ENCODE measurements around the gene MRTO4. TPM values are rescaled to one million over a fixed set of nuclear protein-coding genes. Genes with fewer than 3 reads are reported as not detected.

MRTO4 gene
- total and polyA plus RNA-seq, 9 of the 15 experiments (the other 6 are each of a cell fraction or from before 2014, with no cell fraction given) = 62.0 to 173 (median 146) TPM

DNA sequence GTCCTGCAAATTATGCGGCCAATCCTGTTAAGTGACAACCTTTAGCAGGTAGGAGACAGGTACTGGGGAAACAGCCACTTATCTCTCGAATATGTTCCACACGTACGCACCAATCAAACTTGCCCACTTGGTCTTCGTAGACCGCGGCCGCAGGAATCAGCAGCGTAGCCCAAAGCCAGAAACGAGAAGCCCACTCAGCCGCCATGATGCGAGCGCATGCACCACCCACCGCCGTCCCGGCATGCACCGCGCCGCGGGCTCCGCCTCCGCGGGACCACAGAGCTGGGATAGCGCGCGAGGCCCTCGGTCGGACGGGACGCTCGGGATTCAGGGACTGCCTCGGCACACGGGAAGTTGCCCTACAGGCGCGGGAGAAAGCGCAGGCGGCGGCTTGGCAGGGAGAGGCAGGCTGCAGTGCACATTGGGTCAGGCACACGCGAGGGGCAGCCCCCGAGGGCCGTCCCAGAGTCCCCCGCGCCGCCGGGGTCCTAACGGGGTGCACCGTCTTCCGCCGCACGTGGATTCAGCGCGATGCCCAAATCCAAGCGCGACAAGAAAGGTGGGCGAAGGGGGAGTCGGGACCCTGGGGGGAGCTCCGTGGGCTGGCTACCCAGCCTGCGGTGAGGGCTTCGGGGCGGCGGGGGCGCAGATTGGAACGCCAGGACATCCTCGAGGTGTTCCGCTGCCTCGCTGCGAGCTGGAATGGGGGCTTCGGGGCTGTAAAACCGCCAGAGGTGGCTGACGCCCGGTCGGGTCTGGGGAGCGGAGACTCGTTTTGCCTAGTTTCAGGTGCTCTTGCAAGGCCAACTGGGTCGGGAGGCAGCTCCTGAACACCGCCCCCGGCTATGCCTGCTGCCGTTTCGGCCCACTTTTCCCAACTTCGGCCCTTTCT is at the start of gene MRTO4, which contains the start of gene EMC1 (continued):
- peak; percentile 98 for TF ChIP-seq L3MBTL2 (IDR thresholded peaks at IDR 0.05)
- TF ChIP-seq EP300 (IDR thresholded peaks at IDR 0.05; ENCODE audit: low read length) = no peak; the same call in 1 of the 2 replicates
- TF ChIP-seq, protein P1, sequence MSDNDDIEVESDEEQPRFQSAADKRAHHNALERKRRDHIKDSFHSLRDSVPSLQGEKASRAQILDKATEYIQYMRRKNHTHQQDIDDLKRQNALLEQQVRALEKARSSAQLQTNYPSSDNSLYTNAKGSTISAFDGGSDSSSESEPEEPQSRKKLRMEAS (CRISPR knock-in tag; IDR thresholded peaks at IDR 0.05) = peak; percentile 96
- no peak for TF ChIP-seq NFXL1 (CRISPR knock-in tag; IDR thresholded peaks at IDR 0.05)
- TF ChIP-seq TAF1 (IDR thresholded peaks at IDR 0.05; ENCODE audit: control insufficient read depth, extremely low read depth, insufficient read depth, low read length, severe bottlenecking) = peak; percentile 97
- no peak for TF ChIP-seq RBM39 (optimal IDR thresholded peaks at IDR 0.05; ENCODE audit: low read depth, low read length)
- peak; percentile 46 to 71; a peak in 1 of 4 replicates for TF ChIP-seq FOXK2 (conservative IDR thresholded peaks at IDR 0.05 in 1 of 2, IDR thresholded peaks at IDR 0.05 in 1 of 2; ENCODE audit: low read depth in 2 of 2)
- TF ChIP-seq SMAD4 (CRISPR knock-in tag; conservative IDR thresholded peaks at IDR 0.05) = peak; percentile 81
- TF ChIP-seq, protein P2, sequence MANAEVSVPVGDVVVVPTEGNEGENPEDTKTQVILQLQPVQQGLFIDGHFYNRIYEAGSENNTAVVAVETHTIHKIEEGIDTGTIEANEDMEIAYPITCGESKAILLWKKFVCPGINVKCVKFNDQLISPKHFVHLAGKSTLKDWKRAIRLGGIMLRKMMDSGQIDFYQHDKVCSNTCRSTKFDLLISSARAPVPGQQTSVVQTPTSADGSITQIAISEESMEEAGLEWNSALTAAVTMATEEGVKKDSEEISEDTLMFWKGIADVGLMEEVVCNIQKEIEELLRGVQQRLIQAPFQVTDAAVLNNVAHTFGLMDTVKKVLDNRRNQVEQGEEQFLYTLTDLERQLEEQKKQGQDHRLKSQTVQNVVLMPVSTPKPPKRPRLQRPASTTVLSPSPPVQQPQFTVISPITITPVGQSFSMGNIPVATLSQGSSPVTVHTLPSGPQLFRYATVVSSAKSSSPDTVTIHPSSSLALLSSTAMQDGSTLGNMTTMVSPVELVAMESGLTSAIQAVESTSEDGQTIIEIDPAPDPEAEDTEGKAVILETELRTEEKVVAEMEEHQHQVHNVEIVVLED (CRISPR knock-in tag; IDR thresholded peaks at IDR 0.05) = peak; percentile 74
- no peak for TF ChIP-seq ZFP30 (CRISPR knock-in tag; IDR thresholded peaks at IDR 0.05; ENCODE audit: borderline replicate concordance)
- TF ChIP-seq ZBTB17 (CRISPR knock-in tag; IDR thresholded peaks at IDR 0.05) = peak; percentile 90
- TF ChIP-seq ESRRB (CRISPR knock-in tag; IDR thresholded peaks at IDR 0.05; ENCODE audit: borderline replicate concordance) = no peak
- TF ChIP-seq, protein P3, sequence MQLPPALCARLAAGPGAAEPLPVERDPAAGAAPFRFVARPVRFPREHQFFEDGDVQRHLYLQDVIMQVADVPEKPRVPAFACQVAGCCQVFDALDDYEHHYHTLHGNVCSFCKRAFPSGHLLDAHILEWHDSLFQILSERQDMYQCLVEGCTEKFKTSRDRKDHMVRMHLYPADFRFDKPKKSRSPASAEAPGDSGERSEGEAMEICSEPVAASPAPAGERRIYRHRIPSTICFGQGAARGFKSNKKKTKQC (CRISPR knock-in tag; IDR thresholded peaks at IDR 0.05) = peak; percentile 84
- TF ChIP-seq KDM1A (IDR thresholded peaks at IDR 0.05) = no peak
- TF ChIP-seq SIN3A (IDR thresholded peaks at IDR 0.05; ENCODE audit: borderline replicate concordance in 2 of 2, control insufficient read depth in 1 of 2, low read depth in 2 of 2, low read length in 2 of 2) = peak in 1 of 2 experiments; percentile 93; a peak in 3 of 4 replicates
- TF ChIP-seq, protein P4, sequence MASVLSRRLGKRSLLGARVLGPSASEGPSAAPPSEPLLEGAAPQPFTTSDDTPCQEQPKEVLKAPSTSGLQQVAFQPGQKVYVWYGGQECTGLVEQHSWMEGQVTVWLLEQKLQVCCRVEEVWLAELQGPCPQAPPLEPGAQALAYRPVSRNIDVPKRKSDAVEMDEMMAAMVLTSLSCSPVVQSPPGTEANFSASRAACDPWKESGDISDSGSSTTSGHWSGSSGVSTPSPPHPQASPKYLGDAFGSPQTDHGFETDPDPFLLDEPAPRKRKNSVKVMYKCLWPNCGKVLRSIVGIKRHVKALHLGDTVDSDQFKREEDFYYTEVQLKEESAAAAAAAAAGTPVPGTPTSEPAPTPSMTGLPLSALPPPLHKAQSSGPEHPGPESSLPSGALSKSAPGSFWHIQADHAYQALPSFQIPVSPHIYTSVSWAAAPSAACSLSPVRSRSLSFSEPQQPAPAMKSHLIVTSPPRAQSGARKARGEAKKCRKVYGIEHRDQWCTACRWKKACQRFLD (CRISPR knock-in tag; IDR thresholded peaks at IDR 0.05) = peak; percentile 68
- TF ChIP-seq GTF2A2 (tag; IDR thresholded peaks at IDR 0.05) = no peak
- TF ChIP-seq NFIC (IDR thresholded peaks at IDR 0.05) = peak; percentile 67
- 0 out of 2 replicates have a peak, but pooled peaks have one; percentile 27 for TF ChIP-seq ZNF707 (CRISPR knock-in tag; conservative IDR thresholded peaks at IDR 0.05)
- TF ChIP-seq, protein P5, sequence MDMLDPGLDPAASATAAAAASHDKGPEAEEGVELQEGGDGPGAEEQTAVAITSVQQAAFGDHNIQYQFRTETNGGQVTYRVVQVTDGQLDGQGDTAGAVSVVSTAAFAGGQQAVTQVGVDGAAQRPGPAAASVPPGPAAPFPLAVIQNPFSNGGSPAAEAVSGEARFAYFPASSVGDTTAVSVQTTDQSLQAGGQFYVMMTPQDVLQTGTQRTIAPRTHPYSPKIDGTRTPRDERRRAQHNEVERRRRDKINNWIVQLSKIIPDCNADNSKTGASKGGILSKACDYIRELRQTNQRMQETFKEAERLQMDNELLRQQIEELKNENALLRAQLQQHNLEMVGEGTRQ (CRISPR knock-in tag; IDR thresholded peaks at IDR 0.05) = peak; percentile 29
- TF ChIP-seq ZNF232 (CRISPR knock-in tag; IDR thresholded peaks at IDR 0.05) = peak; percentile 70; the same call in 1 of the 2 replicates
- TF ChIP-seq SMAD3 (CRISPR knock-in tag; conservative IDR thresholded peaks at IDR 0.05) = peak; percentile 85; the same call in 1 of the 2 replicates
- TF ChIP-seq PCBP1 (IDR thresholded peaks at IDR 0.05; ENCODE audit: low read depth, low read length, poor library complexity, severe bottlenecking) = peak; percentile 72

Measured in K562 (cell line).